GM21381 (cell line): ENCODE measurements around the gene GMPPB.

Experiments used
- ATAC-seq: cut with Tn5 transposase; IDR thresholded peaks from one replicate; pipeline ENCODE4 v1.9.1; 2021; ENCODE audit warnings: mild to moderate bottlenecking, moderate library complexity; ENCODE audit not compliant: unreplicated experiment

The GMPPB gene

DNA sequence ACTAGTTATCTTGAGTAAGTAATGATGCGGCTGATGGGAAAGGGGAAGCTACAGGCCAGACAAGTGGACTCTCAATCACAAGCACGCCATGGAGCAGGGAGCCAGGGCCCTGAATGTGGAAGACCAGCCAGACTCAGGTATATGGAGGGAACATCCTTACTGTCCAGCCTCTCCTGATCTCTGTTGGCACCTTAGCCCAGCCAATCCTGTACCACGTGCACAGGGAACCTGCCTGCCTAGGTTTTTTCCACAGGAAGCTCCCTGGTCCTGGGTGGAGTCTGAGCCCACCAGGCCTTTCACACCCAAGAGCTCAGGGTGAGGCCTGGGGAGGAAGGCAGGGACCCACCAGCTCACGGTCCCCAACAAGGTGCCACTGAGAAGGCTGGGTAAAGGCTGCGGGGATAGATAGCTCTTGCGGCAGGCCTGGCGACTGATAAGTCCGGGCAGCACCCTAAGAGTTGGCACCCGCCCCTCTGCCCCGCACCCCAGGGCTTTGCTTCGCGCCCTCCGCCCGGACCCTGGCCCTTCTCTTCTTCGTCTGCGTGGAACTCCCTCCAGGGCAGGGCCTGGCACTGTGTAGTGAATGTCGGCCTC lies 50.5 kb downstream of the GMPPB start:
- ATAC-seq = no peak

DNA sequence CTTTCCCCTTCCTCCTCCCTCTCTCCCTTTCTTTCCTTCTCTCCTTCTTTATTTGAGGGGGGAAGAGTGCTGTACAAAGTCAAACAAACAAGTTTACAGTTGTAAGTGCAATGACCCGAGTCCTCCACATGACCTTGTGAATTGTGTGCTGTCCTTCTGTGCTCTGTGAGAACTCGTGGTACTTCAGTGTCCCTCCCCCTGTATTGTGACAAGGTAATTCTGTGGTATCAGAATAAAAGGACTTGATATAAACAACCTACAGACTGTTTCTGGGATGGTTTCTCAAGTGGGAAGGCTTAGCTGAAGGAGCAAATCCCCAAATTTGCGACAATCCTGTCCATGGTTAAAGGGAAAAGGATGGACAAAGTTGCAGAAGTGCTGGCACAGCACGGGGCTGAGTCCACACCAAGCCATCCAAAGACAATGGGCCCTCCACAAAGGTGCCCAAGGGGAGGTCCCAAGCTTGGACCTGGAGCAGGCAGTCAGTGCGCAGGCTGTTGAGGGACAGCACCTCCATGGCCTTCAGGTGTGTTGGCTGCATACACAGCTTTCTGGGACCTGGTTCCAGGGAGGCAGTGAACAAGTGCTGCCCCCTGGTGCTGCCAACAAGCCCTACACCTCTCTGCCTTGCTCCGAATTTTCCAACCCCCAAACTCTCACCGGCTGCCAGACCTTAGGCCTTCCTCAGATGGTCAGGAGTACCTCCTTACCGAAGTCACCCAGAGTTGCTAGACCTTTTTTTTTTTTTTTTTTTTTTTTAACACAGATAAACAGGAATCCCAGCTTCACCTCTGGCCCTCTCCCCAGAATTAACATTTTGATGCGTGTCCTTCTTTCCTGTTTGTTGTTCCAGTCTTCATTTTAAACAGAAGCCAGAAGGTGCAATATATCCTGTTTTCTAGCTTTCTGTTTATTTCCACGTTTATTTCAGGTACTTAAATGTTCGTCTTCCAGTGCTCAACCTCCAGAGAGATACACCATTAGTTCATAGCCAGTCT lies 52.2 kb downstream of the GMPPB start:
- no peak for ATAC-seq

DNA sequence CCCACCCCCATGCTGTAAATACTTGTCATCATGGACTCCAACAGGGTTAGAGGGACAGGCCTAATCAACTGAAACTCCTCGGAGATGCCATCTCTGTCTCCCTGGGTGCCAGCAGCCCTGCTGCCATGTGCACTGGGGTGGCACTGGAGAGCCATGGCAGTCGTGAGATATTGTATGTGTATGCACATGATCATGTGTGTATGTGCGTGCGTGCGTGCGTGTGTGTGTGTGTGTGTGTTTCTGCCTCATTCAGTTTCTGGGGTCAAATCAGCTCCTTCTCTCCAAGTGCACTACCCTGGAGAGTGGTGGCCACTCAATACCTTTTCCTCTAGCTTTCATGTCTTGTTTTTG lies 52.8 kb downstream of the GMPPB start:
- no peak for ATAC-seq
